Fibroblast of the conjunctiva (primary cell): ENCODE measurements around the gene PRKACB.

Experiments
- DNase-seq: peaks from one replicate; pipeline ENCODE4 v3.0.0-alpha.2; 2010; ENCODE audit warnings: low read depth

PRKACB gene

GRCh38 chr1:84156210-84156621 lies 12.1 kb downstream of the PRKACB start:
- DNase-seq: peak; percentile 63

- DNase-seq: no peak
Observed at GRCh38 chr1:84159533-84160240, 15.6 kb downstream of the PRKACB start.

- no peak for DNase-seq
Observed at GRCh38 chr1:84162295-84162694, 18.2 kb downstream of the PRKACB start.

GRCh38 chr1:84163123-84163931 lies 19.3 kb downstream of the PRKACB start:
- DNase-seq: no peak

GRCh38 chr1:84164161-84164560 lies 20.1 kb downstream of the PRKACB start:
- DNase-seq: peak; percentile 77

- DNase-seq: peak; percentile 49
Observed at GRCh38 chr1:84164567-84165021, 20.5 kb downstream of the PRKACB start.

GRCh38 chr1:84165601-84166000 lies 21.5 kb downstream of the PRKACB start:
- DNase-seq: no peak

GRCh38 chr1:84166797-84167196 lies 22.7 kb downstream of the PRKACB start:
- DNase-seq: no peak

- no peak for DNase-seq
Observed at GRCh38 chr1:84168783-84169182, 24.7 kb downstream of the PRKACB start.

GRCh38 chr1:84170171-84170570 lies 26.1 kb downstream of the PRKACB start:
- DNase-seq: no peak

- DNase-seq: no peak
Observed at GRCh38 chr1:84171481-84171880, 27.4 kb downstream of the PRKACB start.

- no peak for DNase-seq
Observed at GRCh38 chr1:84174051-84174556, 30.0 kb downstream of the PRKACB start.

- DNase-seq: no peak
Observed at GRCh38 chr1:84181350-84182005, 37.4 kb downstream of the PRKACB start.

- DNase-seq: no peak
Observed at GRCh38 chr1:84190455-84190854, 46.4 kb downstream of the PRKACB start.

- no peak for DNase-seq
Observed at GRCh38 chr1:84192681-84193080, 48.6 kb downstream of the PRKACB start.

- no peak for DNase-seq
Observed at GRCh38 chr1:84198832-84199231, 54.8 kb downstream of the PRKACB start.

GRCh38 chr1:84199257-84199656 lies 55.2 kb downstream of the PRKACB start:
- DNase-seq: no peak

- DNase-seq: no peak
Observed at GRCh38 chr1:84202126-84202525, 58.1 kb downstream of the PRKACB start.

GRCh38 chr1:84206375-84206774 lies 62.3 kb downstream of the PRKACB start:
- DNase-seq: no peak

GRCh38 chr1:84208935-84209334 lies 64.9 kb downstream of the PRKACB start:
- no peak for DNase-seq

GRCh38 chr1:84214115-84214956 lies 70.3 kb downstream of the PRKACB start:
- DNase-seq: no peak

GRCh38 chr1:84217239-84217638 lies 73.2 kb downstream of the PRKACB start:
- DNase-seq: no peak
